OCI-LY7 (cell line): ENCODE results near the gene PSENEN. TPM values are rescaled to one million over a fixed set of nuclear protein-coding genes. Genes with fewer than 3 reads are reported as not detected.

Experiments
- BruUV-seq: library from RNA; stranded (reverse); fragments of 400-500 nt; replicated peaks from 2 replicates; lab custom pipeline; 2021; lab: Mats Ljungman, UMichigan
- CTCF ChIA-PET: fragments of 300-600 bp; sonication (Branson Sonifier 250); formaldehyde crosslinking; loops from one replicate; lab custom pipeline; 2022; ENCODE audit warnings: antibody characterized with exemption; ENCODE audit not compliant: unreplicated experiment; lab: Charles Lee
- POLR2A ChIA-PET: fragments of 300-600 bp; sonication (Branson Sonifier 250); formaldehyde crosslinking; loops from one replicate; lab custom pipeline; 2022; ENCODE audit warnings: antibody characterized with exemption; lab: Charles Lee
- DNase-seq: peaks from one replicate; pipeline ENCODE4 v3.0.0-alpha.2; 2015; ENCODE audit warnings: low spot score
- H2AFZ ChIP-seq: fragments of 200-600 bp; sonication (generic), shearing (Covaris generic); 2 replicates; pipeline ENCODE4 v1.6.1; 2014; ENCODE audit warnings: mild to moderate bottlenecking, antibody characterized with exemption, low read length, moderate library complexity
- H3K27ac ChIP-seq: fragments of 200-600 bp; sonication (generic); 2 replicates; pipeline ENCODE4 v1.5.1; 2014; ENCODE audit warnings: mixed run types, low read depth, mild to moderate bottlenecking, moderate library complexity, low read length, inconsistent platforms; ENCODE audit not compliant: poor library complexity, severe bottlenecking
- H3K36me3 ChIP-seq: fragments of 200-600 bp; sonication (generic); 2 replicates; pipeline ENCODE4 v1.6.1; 2014; ENCODE audit warnings: mild to moderate bottlenecking, antibody characterized with exemption, low read length, moderate library complexity, mixed read lengths; ENCODE audit not compliant: insufficient read depth
- H3K4me1 ChIP-seq: fragments of 200-600 bp; sonication (generic); 2 replicates; pipeline ENCODE4 v1.5.1; 2014; ENCODE audit warnings: mild to moderate bottlenecking, low read length; ENCODE audit not compliant: insufficient read depth, poor library complexity, severe bottlenecking
- H3K4me2 ChIP-seq: fragments of 200-600 bp; sonication (generic); 2 replicates; pipeline ENCODE4 v1.6.1; 2014; ENCODE audit warnings: mild to moderate bottlenecking, low read length
- H3K4me3 ChIP-seq: fragments of 200-600 bp; sonication (generic); 2 replicates; pipeline ENCODE4 v1.5.1; 2014; ENCODE audit warnings: mild to moderate bottlenecking, low read depth, low read length; ENCODE audit not compliant: poor library complexity, severe bottlenecking
- H3K79me2 ChIP-seq: fragments of 200-600 bp; sonication (generic); 2 replicates; pipeline ENCODE4 v1.6.1; 2016; ENCODE audit warnings: low read depth, mild to moderate bottlenecking, low read length, moderate library complexity, mixed read lengths; ENCODE audit not compliant: insufficient read depth
- H3K9me2 ChIP-seq: fragments of 200-600 bp; sonication (generic); 2 replicates; pipeline ENCODE4 v1.6.1; 2016; ENCODE audit warnings: mild to moderate bottlenecking, low read length, mixed read lengths; ENCODE audit not compliant: insufficient read depth
- H3K9me3 ChIP-seq: fragments of 200-600 bp; sonication (generic); 2 replicates; pipeline ENCODE4 v1.6.1; 2014; ENCODE audit warnings: mild to moderate bottlenecking, mixed run types, low read length, mixed read lengths
- H4K20me1 ChIP-seq: fragments of 200-600 bp; sonication (generic); 2 replicates; pipeline ENCODE4 v1.6.1; 2014; ENCODE audit warnings: mild to moderate bottlenecking, antibody characterized with exemption, low read length, moderate library complexity, mixed read lengths; ENCODE audit not compliant: insufficient read depth
- EZH2phosphoT487 ChIP-seq: fragments of 200-600 bp; sonication (generic); IDR thresholded peaks from 2 replicates; pipeline ENCODE4 v1.6.1; 2018; ENCODE audit warnings: low read depth, borderline replicate concordance, mild to moderate bottlenecking, mixed run types, antibody characterized with exemption, low read length, moderate library complexity, mixed read lengths
- intact Hi-C: fragments of 100-400 bp; cut with micrococcal nuclease; formaldehyde crosslinking; loops from one replicate; pipeline ENCODE4 v1.10.0; 2022; ENCODE audit not compliant: unreplicated experiment
- total RNA-seq, 2 experiments: library from RNA; depleted of rRNA in 1 of 2; stranded (reverse); fragments of >200 nt in 1 of 2; shearing (Covaris generic) in 1 of 2; gene quantifications; 2 replicates each; pipeline ENCODE4 v1.2.3, GENCODE V29; 2014 to 2022
- TF ChIP-seq, protein P1 (sequence below): fragments of 200-600 bp; sonication (generic); conservative IDR thresholded peaks from 2 replicates; pipeline ENCODE4 v1.5.1; 2014; ENCODE audit warnings: mild to moderate bottlenecking, antibody characterized with exemption, low read length, moderate library complexity, mixed read lengths

PSENEN gene
- total RNA-seq, 2 experiments from 2014 or later = 25.7 to 51.0 TPM

DNA sequence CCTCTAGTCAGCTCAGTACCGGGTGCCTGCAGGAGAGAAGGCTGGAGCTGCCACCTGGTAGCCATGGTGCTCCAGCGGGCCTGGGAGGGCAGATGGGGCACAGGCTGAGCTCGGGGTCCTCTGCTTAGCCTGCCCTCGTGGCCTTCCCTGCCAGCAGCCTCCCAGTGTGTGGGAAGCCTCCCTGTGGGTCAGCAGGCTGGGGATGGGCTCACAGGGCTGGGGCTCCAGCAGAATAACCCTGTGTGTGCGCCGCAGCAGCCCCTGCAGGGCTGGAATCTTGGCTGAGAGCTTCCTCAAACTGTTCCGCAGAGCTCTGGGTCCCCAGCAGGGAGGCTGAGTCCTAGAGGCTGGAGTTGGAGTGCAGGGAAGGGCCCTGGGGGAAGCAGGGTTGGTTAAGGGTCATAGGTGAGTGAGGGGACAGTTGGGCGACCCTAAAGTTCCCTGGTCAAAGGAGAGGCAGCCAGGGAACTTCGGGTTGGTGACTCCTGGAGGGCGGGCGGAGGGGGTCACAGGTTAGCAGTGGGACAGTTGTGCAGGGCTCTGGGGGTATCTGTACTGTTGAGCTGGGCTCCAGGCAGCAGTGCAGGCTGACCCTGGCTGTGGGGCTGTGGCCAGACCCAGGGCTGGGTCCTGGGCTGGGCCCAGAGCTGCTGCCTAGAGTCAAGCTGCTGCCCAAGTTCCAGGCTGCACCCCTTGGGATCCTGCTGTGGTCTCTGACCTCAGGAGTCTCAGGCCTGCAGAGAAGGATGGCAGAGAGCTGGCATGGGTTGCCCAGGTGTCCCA, 43.9 kb downstream of the PSENEN start:
- H4K20me1 ChIP-seq = no peaks in the 10 kb centered on the region
- H3K9me2 ChIP-seq = no peaks in the 10 kb centered on the region
- ChIA-PET CTCF (no interaction called here), POLR2A (interaction anchor here (0.6 to 1.0 kb wide), 2 partner anchors 9 to 45 kb away, joined by 3 read pairs; no protein-coding TSS in a partner anchor)
- no peaks in the 10 kb centered on the region for H3K4me1 ChIP-seq
- TF ChIP-seq EZH2phosphoT487 = no peak
- TF ChIP-seq, protein P1, sequence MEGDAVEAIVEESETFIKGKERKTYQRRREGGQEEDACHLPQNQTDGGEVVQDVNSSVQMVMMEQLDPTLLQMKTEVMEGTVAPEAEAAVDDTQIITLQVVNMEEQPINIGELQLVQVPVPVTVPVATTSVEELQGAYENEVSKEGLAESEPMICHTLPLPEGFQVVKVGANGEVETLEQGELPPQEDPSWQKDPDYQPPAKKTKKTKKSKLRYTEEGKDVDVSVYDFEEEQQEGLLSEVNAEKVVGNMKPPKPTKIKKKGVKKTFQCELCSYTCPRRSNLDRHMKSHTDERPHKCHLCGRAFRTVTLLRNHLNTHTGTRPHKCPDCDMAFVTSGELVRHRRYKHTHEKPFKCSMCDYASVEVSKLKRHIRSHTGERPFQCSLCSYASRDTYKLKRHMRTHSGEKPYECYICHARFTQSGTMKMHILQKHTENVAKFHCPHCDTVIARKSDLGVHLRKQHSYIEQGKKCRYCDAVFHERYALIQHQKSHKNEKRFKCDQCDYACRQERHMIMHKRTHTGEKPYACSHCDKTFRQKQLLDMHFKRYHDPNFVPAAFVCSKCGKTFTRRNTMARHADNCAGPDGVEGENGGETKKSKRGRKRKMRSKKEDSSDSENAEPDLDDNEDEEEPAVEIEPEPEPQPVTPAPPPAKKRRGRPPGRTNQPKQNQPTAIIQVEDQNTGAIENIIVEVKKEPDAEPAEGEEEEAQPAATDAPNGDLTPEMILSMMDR = no peak
- H3K36me3 ChIP-seq = no peaks in the 10 kb centered on the region
- no peak for DNase-seq
- intact Hi-C loops = no loop called here
- BruUV-seq = no TSS peak
- no peak overlapping the region for H3K4me2 ChIP-seq
- no peaks in the 10 kb centered on the region for H3K9me3 ChIP-seq
- H2AFZ ChIP-seq = no peak overlapping the region
- H3K4me3 ChIP-seq = no peak overlapping the region
- no peaks in the 10 kb centered on the region for H3K79me2 ChIP-seq
- no peak overlapping the region for H3K27ac ChIP-seq

DNA sequence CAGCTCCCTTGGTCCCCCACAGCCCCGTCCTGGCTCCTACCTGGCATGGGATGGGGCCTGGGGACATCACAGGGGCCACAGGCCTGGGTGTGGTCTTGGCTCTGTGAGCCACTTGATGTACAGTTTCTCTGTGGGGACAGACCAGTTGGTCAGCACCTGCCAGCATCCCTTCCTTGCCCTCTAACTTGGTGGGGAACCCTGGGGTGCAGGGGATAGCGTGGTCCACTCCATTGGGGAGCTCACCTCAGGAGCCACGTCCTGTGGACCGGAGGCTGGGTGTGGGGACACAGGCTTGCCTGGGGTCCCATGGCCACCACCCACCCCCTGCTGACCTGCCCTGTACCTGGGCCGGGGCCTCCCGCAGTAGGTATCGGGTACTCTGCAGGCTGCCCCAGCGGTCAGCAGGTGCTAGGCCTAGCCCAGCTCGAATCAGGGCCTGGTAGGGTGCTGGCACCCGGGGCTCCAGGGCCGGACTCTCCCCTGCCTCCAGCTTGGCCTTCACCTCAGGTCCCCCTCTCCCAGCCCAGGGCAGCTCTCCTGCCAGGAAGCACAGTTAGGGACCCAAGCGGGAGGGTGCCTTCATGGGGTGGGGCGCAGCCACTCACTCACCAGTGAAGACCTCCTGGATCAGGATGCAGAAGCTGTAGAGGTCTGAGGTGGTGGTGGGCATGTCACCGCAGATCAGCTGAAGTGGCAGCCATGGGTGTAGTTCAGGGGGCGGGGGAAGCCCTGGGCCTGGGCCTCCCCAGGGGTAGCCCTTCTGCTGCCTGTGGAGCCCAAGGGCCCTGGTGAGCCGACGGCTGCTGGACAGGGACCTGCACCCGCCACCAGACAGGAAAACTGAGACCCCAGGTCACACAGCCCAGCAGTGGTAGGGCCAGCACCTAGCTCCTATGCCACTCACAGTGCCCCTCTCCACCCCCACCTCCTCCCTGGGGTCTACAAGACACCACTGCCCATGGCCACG, 44.8 kb downstream of the PSENEN start:
- no TSS peak for BruUV-seq
- ChIA-PET POLR2A (interaction anchor here (0.6 to 1.0 kb wide), 2 partner anchors 46 to 83 kb away, joined by 3 to 4 read pairs; no protein-coding TSS in a partner anchor), CTCF (no interaction called here)
- no peak overlapping the region for H3K4me2 ChIP-seq
- H3K4me3 ChIP-seq = no peak overlapping the region
- H4K20me1 ChIP-seq = no peaks in the 10 kb centered on the region
- H3K36me3 ChIP-seq = no peaks in the 10 kb centered on the region
- no peak overlapping the region for H2AFZ ChIP-seq
- intact Hi-C loops = no loop called here
- no peak overlapping the region for H3K27ac ChIP-seq
- H3K9me2 ChIP-seq = no peaks in the 10 kb centered on the region
- no peaks in the 10 kb centered on the region for H3K79me2 ChIP-seq
- no peaks in the 10 kb centered on the region for H3K4me1 ChIP-seq
- no peaks in the 10 kb centered on the region for H3K9me3 ChIP-seq
- DNase-seq = no peak
- no peak for TF ChIP-seq EZH2phosphoT487
- TF ChIP-seq, protein P1 = no peak
